ENCODE measurements around the gene ARL4A. TPM values are rescaled to one million over a fixed set of nuclear protein-coding genes. Genes with fewer than 3 reads are reported as not detected.
"Not testable (repeated sequence)": the region's sequence is repeated elsewhere in the genome, so short reads cannot be mapped to it uniquely, and the experiment has no call there.

Gene ARL4A
- total and polyA plus RNA-seq, 7 experiments from 2014 or later, result 5.5 to 97.4 (median 18.9) TPM

DNA sequence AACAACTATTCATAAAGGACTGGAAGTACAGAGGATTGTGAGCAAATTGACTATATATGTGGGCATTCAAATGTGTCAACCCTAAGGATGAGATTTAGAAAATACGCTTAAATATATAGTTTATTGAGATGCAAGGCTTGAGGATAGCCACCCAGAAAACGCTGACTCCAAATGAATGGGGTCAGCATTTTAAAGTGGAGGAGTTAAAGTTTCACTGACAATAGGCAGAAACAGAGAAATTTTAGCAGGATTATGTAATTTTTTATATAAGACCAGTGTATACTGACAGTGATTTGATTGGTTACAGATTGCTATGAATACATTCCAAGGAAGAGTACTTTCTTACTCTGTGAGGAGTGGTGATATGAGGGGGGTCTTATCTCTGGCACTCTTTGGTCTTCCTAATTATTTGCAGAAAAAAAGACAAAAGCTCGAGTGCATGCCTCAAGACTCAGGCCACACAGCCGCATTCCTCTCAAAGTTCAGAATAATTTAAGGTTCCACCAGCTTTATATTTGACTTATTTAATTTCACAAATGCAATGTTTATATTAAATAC is 38.6 kb upstream of the ARL4A start:
- H3K4me1 ChIP-seq (ENCODE audit: control insufficient read depth in 2 of 2, insufficient read depth in 2 of 2, low read length in 2 of 2), result no peaks in the 10 kb centered on the region
- Mint-ChIP-seq H3K4me3 (no peak overlapping the region), H3K27ac (no peak overlapping the region), H3K36me3 (no peaks in the 10 kb centered on the region), H3K27me3 (peaks cover 0 to 3% (median 0%) of the 10 kb centered on the region in 5 donors), H3K4me1 (no peaks in the 10 kb centered on the region), H3K9me3 (no peaks in the 10 kb centered on the region)
- POLR2A ChIA-PET, result no interaction called here
- H3K9me3 ChIP-seq (ENCODE audit: control insufficient read depth in 2 of 3, low read length in 3 of 3), result no peaks in the 10 kb centered on the region
- ATAC-seq, result no peak
- no peaks in the 10 kb centered on the region for H3K36me3 ChIP-seq (ENCODE audit: control insufficient read depth in 2 of 3, insufficient read depth in 3 of 3, low read length in 3 of 3)
- CTCF ChIA-PET, result interaction anchor here (0.7 kb wide), 1 partner anchor 13 kb away, joined by 4 read pairs; no protein-coding TSS in a partner anchor
- intact Hi-C loops (cut with micrococcal nuclease), result no loop called here
- no peak overlapping the region for H3K27ac ChIP-seq (ENCODE audit: low read depth, low read length)
- H3K4me3 ChIP-seq (ENCODE audit: low read length), result no peak overlapping the region
- no peak for DNase-seq
- no peaks in the 10 kb centered on the region for H3K27me3 ChIP-seq (ENCODE audit: control insufficient read depth in 2 of 2, insufficient read depth in 2 of 2, low read length in 2 of 2)

GRCh38 chr7:12649348-12649747 is 38.1 kb upstream of the ARL4A start:
- H3K4me3 ChIP-seq (ENCODE audit: low read length), result no peak overlapping the region
- ChIA-PET CTCF (interaction anchor here (0.7 kb wide), 1 partner anchor 14 kb away, joined by 4 read pairs; no protein-coding TSS in a partner anchor), POLR2A (no interaction called here)
- intact Hi-C loops (cut with micrococcal nuclease), result no loop called here
- no peaks in the 10 kb centered on the region for H3K27me3 ChIP-seq (ENCODE audit: control insufficient read depth in 2 of 2, insufficient read depth in 2 of 2, low read length in 2 of 2)
- H3K4me1 Mint-ChIP-seq, result no peaks in the 10 kb centered on the region
- H3K27me3 Mint-ChIP-seq, result peaks cover 0 to 3% (median 0%) of the 10 kb centered on the region in 5 donors
- H3K9me3 ChIP-seq (ENCODE audit: control insufficient read depth in 2 of 3, low read length in 3 of 3), result no peaks in the 10 kb centered on the region
- DNase-seq (no peak), ATAC-seq (no peak)
- H3K36me3 Mint-ChIP-seq, result no peaks in the 10 kb centered on the region
- H3K4me1 ChIP-seq (ENCODE audit: control insufficient read depth in 2 of 2, insufficient read depth in 2 of 2, low read length in 2 of 2), result no peaks in the 10 kb centered on the region
- H3K36me3 ChIP-seq (ENCODE audit: control insufficient read depth in 2 of 3, insufficient read depth in 3 of 3, low read length in 3 of 3), result no peaks in the 10 kb centered on the region
- no peak overlapping the region for H3K4me3 Mint-ChIP-seq
- H3K27ac ChIP-seq (ENCODE audit: low read depth, low read length), result no peak overlapping the region
- no peak overlapping the region for H3K27ac Mint-ChIP-seq
- H3K9me3 Mint-ChIP-seq, result no peaks in the 10 kb centered on the region

DNA sequence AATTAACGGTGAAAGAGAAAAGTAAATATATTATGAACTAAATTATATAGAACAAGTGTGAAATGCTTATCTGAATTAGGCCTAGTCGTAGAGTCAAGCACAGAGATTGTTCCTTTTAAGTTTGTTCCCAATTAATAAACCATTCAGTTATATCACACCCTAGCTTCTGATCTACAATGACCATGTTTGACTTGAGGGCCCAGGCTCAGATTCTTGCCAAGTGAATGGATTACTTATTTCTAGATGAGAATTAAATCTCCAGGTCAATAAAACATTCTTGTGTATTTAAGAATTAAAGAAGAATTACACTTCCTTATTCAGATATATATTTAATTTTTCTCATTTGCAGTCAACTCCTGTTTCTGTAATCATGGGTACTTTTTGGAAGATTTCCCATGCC is 37.4 kb upstream of the ARL4A start:
- POLR2A ChIA-PET, result no interaction called here
- CTCF ChIA-PET, result no interaction called here
- no peak overlapping the region for H3K27ac ChIP-seq (ENCODE audit: low read depth, low read length)
- H3K9me3 ChIP-seq (ENCODE audit: control insufficient read depth in 2 of 3, low read length in 3 of 3), result no peaks in the 10 kb centered on the region
- Mint-ChIP-seq H3K4me1 (no peaks in the 10 kb centered on the region), H3K27me3 (peaks cover 0 to 3% (median 0%) of the 10 kb centered on the region in 5 donors), H3K27ac (no peak overlapping the region), H3K4me3 (no peak overlapping the region), H3K9me3 (no peaks in the 10 kb centered on the region), H3K36me3 (no peaks in the 10 kb centered on the region)
- DNase-seq (no peak), ATAC-seq (no peak)
- no peak overlapping the region for H3K4me3 ChIP-seq (ENCODE audit: low read length)
- intact Hi-C loops (cut with micrococcal nuclease), result no loop called here
- H3K27me3 ChIP-seq (ENCODE audit: control insufficient read depth in 2 of 2, insufficient read depth in 2 of 2, low read length in 2 of 2), result no peaks in the 10 kb centered on the region
- H3K4me1 ChIP-seq (ENCODE audit: control insufficient read depth in 2 of 2, insufficient read depth in 2 of 2, low read length in 2 of 2), result no peaks in the 10 kb centered on the region
- H3K36me3 ChIP-seq (ENCODE audit: control insufficient read depth in 2 of 3, insufficient read depth in 3 of 3, low read length in 3 of 3), result no peaks in the 10 kb centered on the region

DNA sequence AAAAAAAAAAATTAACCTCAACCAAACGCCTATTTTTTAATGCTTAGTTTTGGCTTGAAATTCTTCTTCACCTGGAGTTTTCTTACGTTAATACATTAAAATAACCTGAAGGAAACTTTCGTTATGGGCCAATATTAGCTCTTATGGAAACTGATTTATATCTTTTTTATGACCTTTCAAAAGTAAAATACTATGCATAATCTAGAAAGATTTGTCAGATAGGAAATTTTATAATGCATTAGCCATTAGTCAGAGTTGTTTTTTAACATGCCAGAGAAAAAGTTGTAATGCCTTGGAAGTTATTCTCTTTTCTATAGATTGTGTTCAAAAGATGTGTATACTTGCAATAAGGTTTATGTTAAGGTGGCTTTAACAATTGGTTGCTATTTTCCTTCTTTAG is 34.3 kb upstream of the ARL4A start:
- Histone ChIP-seq H3K27me3 (ENCODE audit: control insufficient read depth in 2 of 2, insufficient read depth in 2 of 2, low read length in 2 of 2) (no peaks in the 10 kb centered on the region), H3K27ac (ENCODE audit: low read depth, low read length) (no peak overlapping the region), H3K9me3 (ENCODE audit: control insufficient read depth in 2 of 3, low read length in 3 of 3) (no peaks in the 10 kb centered on the region), H3K36me3 (ENCODE audit: control insufficient read depth in 2 of 3, insufficient read depth in 3 of 3, low read length in 3 of 3) (no peaks in the 10 kb centered on the region), H3K4me3 (ENCODE audit: low read length) (no peak overlapping the region), H3K4me1 (ENCODE audit: control insufficient read depth in 2 of 2, insufficient read depth in 2 of 2, low read length in 2 of 2) (no peaks in the 10 kb centered on the region)
- intact Hi-C loops (cut with micrococcal nuclease), result no loop called here
- ChIA-PET CTCF (no interaction called here), POLR2A (no interaction called here)
- H3K9me3 Mint-ChIP-seq, result no peaks in the 10 kb centered on the region
- no peak for ATAC-seq
- peaks cover 0 to 2% (median 0%) of the 10 kb centered on the region in 5 donors for H3K27me3 Mint-ChIP-seq
- no peak overlapping the region for H3K4me3 Mint-ChIP-seq
- no peak overlapping the region for H3K27ac Mint-ChIP-seq
- H3K36me3 Mint-ChIP-seq, result no peaks in the 10 kb centered on the region
- no peak for DNase-seq
- H3K4me1 Mint-ChIP-seq, result no peaks in the 10 kb centered on the region

DNA sequence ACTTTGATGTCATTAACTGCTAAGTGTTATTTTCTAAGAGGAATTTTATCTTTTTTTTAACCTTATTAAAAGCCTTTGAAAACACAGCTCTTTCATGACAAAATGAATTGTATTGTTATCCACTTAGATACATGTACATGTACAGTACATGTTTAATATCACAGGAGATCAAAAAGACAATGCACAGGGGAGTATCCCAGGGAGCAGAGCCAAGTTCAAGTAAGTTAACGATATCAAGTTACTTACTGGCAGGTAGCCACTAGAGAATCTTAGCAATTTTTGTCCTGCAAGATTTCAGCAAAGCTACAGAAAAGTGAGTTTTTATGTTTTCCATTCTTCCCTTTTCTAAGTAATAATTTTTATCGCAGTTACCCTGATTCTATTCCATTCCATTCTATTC is 33.9 kb upstream of the ARL4A start:
- Histone ChIP-seq H3K4me3 (ENCODE audit: low read length) (no peak overlapping the region), H3K4me1 (ENCODE audit: control insufficient read depth in 2 of 2, insufficient read depth in 2 of 2, low read length in 2 of 2) (no peaks in the 10 kb centered on the region), H3K27ac (ENCODE audit: low read depth, low read length) (no peak overlapping the region), H3K9me3 (ENCODE audit: control insufficient read depth in 2 of 3, low read length in 3 of 3) (no peaks in the 10 kb centered on the region), H3K36me3 (ENCODE audit: control insufficient read depth in 2 of 3, insufficient read depth in 3 of 3, low read length in 3 of 3) (no peaks in the 10 kb centered on the region), H3K27me3 (ENCODE audit: control insufficient read depth in 2 of 2, insufficient read depth in 2 of 2, low read length in 2 of 2) (no peaks in the 10 kb centered on the region)
- H3K27ac Mint-ChIP-seq, result no peak overlapping the region
- ATAC-seq (no peak), DNase-seq (no peak)
- POLR2A ChIA-PET, result no interaction called here
- H3K9me3 Mint-ChIP-seq, result no peaks in the 10 kb centered on the region
- peaks cover 0 to 2% (median 0%) of the 10 kb centered on the region in 5 donors for H3K27me3 Mint-ChIP-seq
- no peaks in the 10 kb centered on the region for H3K4me1 Mint-ChIP-seq
- intact Hi-C loops (cut with micrococcal nuclease), result no loop called here
- CTCF ChIA-PET, result no interaction called here
- H3K4me3 Mint-ChIP-seq, result no peak overlapping the region
- no peaks in the 10 kb centered on the region for H3K36me3 Mint-ChIP-seq

GRCh38 chr7:12655161-12655560 is 32.3 kb upstream of the ARL4A start:
- Histone ChIP-seq H3K27ac (ENCODE audit: low read depth, low read length) (no peak overlapping the region), H3K27me3 (ENCODE audit: control insufficient read depth in 2 of 2, insufficient read depth in 2 of 2, low read length in 2 of 2) (no peaks in the 10 kb centered on the region), H3K4me1 (ENCODE audit: control insufficient read depth in 2 of 2, insufficient read depth in 2 of 2, low read length in 2 of 2) (no peaks in the 10 kb centered on the region), H3K4me3 (ENCODE audit: low read length) (no peak overlapping the region), H3K9me3 (ENCODE audit: control insufficient read depth in 2 of 3, low read length in 3 of 3) (no peaks in the 10 kb centered on the region), H3K36me3 (ENCODE audit: control insufficient read depth in 2 of 3, insufficient read depth in 3 of 3, low read length in 3 of 3) (no peaks in the 10 kb centered on the region)
- H3K36me3 Mint-ChIP-seq, result no peaks in the 10 kb centered on the region
- DNase-seq (no peak), ATAC-seq (no peak)
- H3K4me1 Mint-ChIP-seq, result no peaks in the 10 kb centered on the region
- no peak overlapping the region for H3K27ac Mint-ChIP-seq
- ChIA-PET POLR2A (no interaction called here), CTCF (no interaction called here)
- H3K4me3 Mint-ChIP-seq, result no peak overlapping the region
- intact Hi-C loops (cut with micrococcal nuclease), result no loop called here
- no peaks in the 10 kb centered on the region for H3K9me3 Mint-ChIP-seq
- H3K27me3 Mint-ChIP-seq, result peaks cover 0 to 4% (median 0%) of the 10 kb centered on the region in 5 donors

- H3K36me3 ChIP-seq (ENCODE audit: control insufficient read depth in 2 of 3, insufficient read depth in 3 of 3, low read length in 3 of 3); H3K9me3 Mint-ChIP-seq; H3K27ac ChIP-seq (ENCODE audit: low read depth, low read length); H3K4me1 ChIP-seq (ENCODE audit: control insufficient read depth in 2 of 2, insufficient read depth in 2 of 2, low read length in 2 of 2); H3K27me3 ChIP-seq (ENCODE audit: control insufficient read depth in 2 of 2, insufficient read depth in 2 of 2, low read length in 2 of 2); DNase-seq; POLR2A ChIA-PET; intact Hi-C loops (cut with micrococcal nuclease); H3K4me1 Mint-ChIP-seq; CTCF ChIA-PET; H3K27me3 Mint-ChIP-seq; ATAC-seq; H3K27ac Mint-ChIP-seq; H3K36me3 Mint-ChIP-seq; H3K4me3 Mint-ChIP-seq; H3K9me3 ChIP-seq (ENCODE audit: control insufficient read depth in 2 of 3, low read length in 3 of 3); H3K4me3 ChIP-seq (ENCODE audit: low read length): not testable (repeated sequence)
Observed at GRCh38 chr7:12660423-12660822, 27.0 kb upstream of the ARL4A start.
